ENCODE data around the gene ZFP36.

Gene ZFP36

GRCh38 chr19:39403331-39404312 is 3.0 kb upstream of the ZFP36 start:
- H2BK5ac ChIP-seq (ENCODE audit: low read length), result peak overlapping the region; percentile 91
- WGBS, 2 donors (ENCODE audit: extremely low coverage in 2 of 2, insufficient read length in 2 of 2, insufficient replicate concordance in 1 of 2), result no CpG with 5 or more reads among the region's 43 CpGs
- H2BK12ac ChIP-seq (ENCODE audit: low read length), result peak overlapping the region; percentile 58
- peak overlapping the region; percentile 80 for H3K4me2 ChIP-seq (ENCODE audit: insufficient read depth, low read length, poor library complexity, severe bottlenecking)
- peak overlapping the region; percentile 30 for H4K91ac ChIP-seq (ENCODE audit: low read depth, low read length, poor library complexity)
- H3K27me3 ChIP-seq (ENCODE audit: control insufficient read depth in 3 of 3, insufficient read depth in 3 of 3, low read depth in 1 of 3, low read length in 3 of 3), result peaks cover 0 to 22% (median 0%) of the 10 kb centered on the region in 3 experiments
- H3K14ac ChIP-seq (ENCODE audit: low read length), result peak overlapping the region; percentile 94
- peak overlapping the region; percentile 99 for H3K27ac ChIP-seq (replicated peaks; ENCODE audit: low read length)
- H2BK15ac ChIP-seq (ENCODE audit: low read length), result peak overlapping the region; percentile 83
- H3K36me3 ChIP-seq (replicated peaks in 1 of 2; ENCODE audit: control insufficient read depth in 2 of 2, insufficient read depth in 2 of 2, low read length in 2 of 2), result peaks cover 2 to 13% of the 10 kb centered on the region in 2 donors
- peaks cover 20 to 27% of the 10 kb centered on the region in 2 donors for H3K4me1 ChIP-seq (ENCODE audit: control insufficient read depth in 2 of 2, insufficient read depth in 1 of 2, low read depth in 1 of 2, low read length in 2 of 2)
- peak overlapping the region; percentile 99 for H3K18ac ChIP-seq (ENCODE audit: low read length)
- peak; percentile 89 for DNase-seq (ENCODE audit: low spot score)
- H3K9me3 ChIP-seq (replicated peaks in 1 of 2; ENCODE audit: control insufficient read depth in 2 of 2, insufficient read depth in 1 of 2, low read depth in 1 of 2, low read length in 2 of 2), result peaks cover 0 to 1% of the 10 kb centered on the region in 2 donors
- peak overlapping the region; percentile 99 for H2AK5ac ChIP-seq (ENCODE audit: low read depth, low read length)
- H4K8ac ChIP-seq (ENCODE audit: low read depth, low read length), result peak overlapping the region; percentile 93
- H3K4ac ChIP-seq (ENCODE audit: low read length), result peak overlapping the region; percentile 66
- H2AFZ ChIP-seq (ENCODE audit: low read length), result peak overlapping the region; percentile 88
- H3K23ac ChIP-seq (ENCODE audit: low read depth, low read length, poor library complexity), result peak overlapping the region; percentile 96
- H3K9ac ChIP-seq (ENCODE audit: low read depth, low read length, poor library complexity), result peak overlapping the region; percentile 95
- peak overlapping the region; percentile 98 for H2BK120ac ChIP-seq (ENCODE audit: low read depth, low read length)
- no peaks in the 10 kb centered on the region for H3K79me1 ChIP-seq (ENCODE audit: low read depth, low read length)
- H3K4me3 ChIP-seq (ENCODE audit: low read length in 2 of 2), result peak overlapping the region; percentile 49 to 80

GRCh38 chr19:39405261-39405957 is 1.2 kb upstream of the ZFP36 start:
- H3K18ac ChIP-seq (ENCODE audit: low read length), result peak overlapping the region; percentile 7
- H2AK5ac ChIP-seq (ENCODE audit: low read depth, low read length), result peak overlapping the region; percentile 76
- H3K4me1 ChIP-seq (ENCODE audit: control insufficient read depth in 2 of 2, insufficient read depth in 1 of 2, low read depth in 1 of 2, low read length in 2 of 2), result peaks cover 24 to 33% of the 10 kb centered on the region in 2 donors
- H3K9ac ChIP-seq (ENCODE audit: low read depth, low read length, poor library complexity), result no peak overlapping the region
- H4K91ac ChIP-seq (ENCODE audit: low read depth, low read length, poor library complexity), result no peak overlapping the region
- peak overlapping the region; percentile 63 for H2BK15ac ChIP-seq (ENCODE audit: low read length)
- H2AFZ ChIP-seq (ENCODE audit: low read length), result no peak overlapping the region
- peaks cover 0 to 27% (median 0%) of the 10 kb centered on the region in 3 experiments for H3K27me3 ChIP-seq (ENCODE audit: control insufficient read depth in 3 of 3, insufficient read depth in 3 of 3, low read depth in 1 of 3, low read length in 3 of 3)
- H4K8ac ChIP-seq (ENCODE audit: low read depth, low read length), result no peak overlapping the region
- no peak overlapping the region for H3K4me3 ChIP-seq (ENCODE audit: low read length in 2 of 2)
- no peak overlapping the region for H2BK5ac ChIP-seq (ENCODE audit: low read length)
- no peak overlapping the region for H3K4ac ChIP-seq (ENCODE audit: low read length)
- H3K4me2 ChIP-seq (ENCODE audit: insufficient read depth, low read length, poor library complexity, severe bottlenecking), result no peak overlapping the region
- H3K9me3 ChIP-seq (replicated peaks in 1 of 2; ENCODE audit: control insufficient read depth in 2 of 2, insufficient read depth in 1 of 2, low read depth in 1 of 2, low read length in 2 of 2), result no peaks in the 10 kb centered on the region
- peak overlapping the region; percentile 75 for H2BK12ac ChIP-seq (ENCODE audit: low read length)
- no peak overlapping the region for H2BK120ac ChIP-seq (ENCODE audit: low read depth, low read length)
- DNase-seq (ENCODE audit: low spot score), result no peak
- no CpG with 5 or more reads among the region's 17 CpGs for WGBS, 2 donors (ENCODE audit: extremely low coverage in 2 of 2, insufficient read length in 2 of 2, insufficient replicate concordance in 1 of 2)
- H3K23ac ChIP-seq (ENCODE audit: low read depth, low read length, poor library complexity), result no peak overlapping the region
- H3K36me3 ChIP-seq (replicated peaks in 1 of 2; ENCODE audit: control insufficient read depth in 2 of 2, insufficient read depth in 2 of 2, low read length in 2 of 2), result peaks cover 0 to 6% of the 10 kb centered on the region in 2 donors
- H3K14ac ChIP-seq (ENCODE audit: low read length), result no peak overlapping the region
- no peaks in the 10 kb centered on the region for H3K79me1 ChIP-seq (ENCODE audit: low read depth, low read length)
- H3K27ac ChIP-seq (replicated peaks; ENCODE audit: low read length), result no peak overlapping the region

GRCh38 chr19:39405958-39406655 is 540 bp upstream of the ZFP36 start:
- Histone ChIP-seq H3K36me3 (replicated peaks in 1 of 2; ENCODE audit: control insufficient read depth in 2 of 2, insufficient read depth in 2 of 2, low read length in 2 of 2) (peaks cover 0 to 6% of the 10 kb centered on the region in 2 donors), H3K9ac (ENCODE audit: low read depth, low read length, poor library complexity) (peak overlapping the region; percentile 7), H2AFZ (ENCODE audit: low read length) (peak overlapping the region; percentile 92), H3K79me1 (ENCODE audit: low read depth, low read length) (no peaks in the 10 kb centered on the region), H3K4me1 (ENCODE audit: control insufficient read depth in 2 of 2, insufficient read depth in 1 of 2, low read depth in 1 of 2, low read length in 2 of 2) (peaks cover 25 to 39% of the 10 kb centered on the region in 2 donors), H2BK120ac (ENCODE audit: low read depth, low read length) (no peak overlapping the region), H3K4me2 (ENCODE audit: insufficient read depth, low read length, poor library complexity, severe bottlenecking) (peak overlapping the region; percentile 99), H4K8ac (ENCODE audit: low read depth, low read length) (no peak overlapping the region), H3K14ac (ENCODE audit: low read length) (no peak overlapping the region), H3K27me3 (ENCODE audit: control insufficient read depth in 3 of 3, insufficient read depth in 3 of 3, low read depth in 1 of 3, low read length in 3 of 3) (peaks cover 0 to 27% (median 0%) of the 10 kb centered on the region in 3 experiments), H2BK5ac (ENCODE audit: low read length) (no peak overlapping the region), H3K4ac (ENCODE audit: low read length) (no peak overlapping the region), H2BK15ac (ENCODE audit: low read length) (no peak overlapping the region), H2AK5ac (ENCODE audit: low read depth, low read length) (peak overlapping the region; percentile 30), H4K91ac (ENCODE audit: low read depth, low read length, poor library complexity) (no peak overlapping the region), H3K4me3 (ENCODE audit: low read length in 2 of 2) (peak overlapping the region; percentile 63 to 91), H3K9me3 (replicated peaks in 1 of 2; ENCODE audit: control insufficient read depth in 2 of 2, insufficient read depth in 1 of 2, low read depth in 1 of 2, low read length in 2 of 2) (no peaks in the 10 kb centered on the region), H3K23ac (ENCODE audit: low read depth, low read length, poor library complexity) (peak overlapping the region; percentile 96), H2BK12ac (ENCODE audit: low read length) (no peak overlapping the region), H3K18ac (ENCODE audit: low read length) (peak overlapping the region; percentile 78), H3K27ac (replicated peaks; ENCODE audit: low read length) (no peak overlapping the region)
- DNase-seq (ENCODE audit: low spot score), result no peak
- no CpG with 5 or more reads among the region's 22 CpGs for WGBS, 2 donors (ENCODE audit: extremely low coverage in 2 of 2, insufficient read length in 2 of 2, insufficient replicate concordance in 1 of 2)

All from neuronal stem cell (in vitro differentiated cells).